ENCODE measurements around the gene CCDC142.

Gene CCDC142

DNA sequence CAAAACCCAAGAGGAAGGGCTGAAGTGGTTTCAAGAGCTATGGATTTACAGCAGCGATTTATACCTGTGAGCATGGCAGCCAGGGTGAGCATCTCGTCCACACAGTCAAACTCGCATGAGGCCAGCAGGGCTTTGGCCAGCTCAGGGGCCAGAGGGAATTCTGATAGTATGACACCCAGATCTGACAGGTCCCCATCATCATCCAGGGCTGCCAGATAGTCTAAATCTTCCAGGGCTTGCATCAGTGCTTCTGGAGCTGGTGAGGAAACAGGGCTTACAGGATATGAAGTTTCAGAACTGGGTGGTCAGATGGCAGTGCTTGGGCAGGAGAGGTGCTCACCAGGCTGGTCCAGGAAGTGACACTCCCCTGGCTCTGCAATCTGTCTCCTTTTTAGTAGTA lies 39.7 kb upstream of the CCDC142 start:
- H3K4me3 ChIP-seq (replicated peaks in 1 of 2; ENCODE audit: low read depth in 2 of 2, low read length in 2 of 2): no peak overlapping the region
- DNase-seq (ENCODE audit: low read depth in 2 of 2): no peak
- TF ChIP-seq, protein P1, sequence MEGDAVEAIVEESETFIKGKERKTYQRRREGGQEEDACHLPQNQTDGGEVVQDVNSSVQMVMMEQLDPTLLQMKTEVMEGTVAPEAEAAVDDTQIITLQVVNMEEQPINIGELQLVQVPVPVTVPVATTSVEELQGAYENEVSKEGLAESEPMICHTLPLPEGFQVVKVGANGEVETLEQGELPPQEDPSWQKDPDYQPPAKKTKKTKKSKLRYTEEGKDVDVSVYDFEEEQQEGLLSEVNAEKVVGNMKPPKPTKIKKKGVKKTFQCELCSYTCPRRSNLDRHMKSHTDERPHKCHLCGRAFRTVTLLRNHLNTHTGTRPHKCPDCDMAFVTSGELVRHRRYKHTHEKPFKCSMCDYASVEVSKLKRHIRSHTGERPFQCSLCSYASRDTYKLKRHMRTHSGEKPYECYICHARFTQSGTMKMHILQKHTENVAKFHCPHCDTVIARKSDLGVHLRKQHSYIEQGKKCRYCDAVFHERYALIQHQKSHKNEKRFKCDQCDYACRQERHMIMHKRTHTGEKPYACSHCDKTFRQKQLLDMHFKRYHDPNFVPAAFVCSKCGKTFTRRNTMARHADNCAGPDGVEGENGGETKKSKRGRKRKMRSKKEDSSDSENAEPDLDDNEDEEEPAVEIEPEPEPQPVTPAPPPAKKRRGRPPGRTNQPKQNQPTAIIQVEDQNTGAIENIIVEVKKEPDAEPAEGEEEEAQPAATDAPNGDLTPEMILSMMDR (IDR thresholded peaks at IDR 0.05; ENCODE audit: low read depth, low read length): no peak

DNA sequence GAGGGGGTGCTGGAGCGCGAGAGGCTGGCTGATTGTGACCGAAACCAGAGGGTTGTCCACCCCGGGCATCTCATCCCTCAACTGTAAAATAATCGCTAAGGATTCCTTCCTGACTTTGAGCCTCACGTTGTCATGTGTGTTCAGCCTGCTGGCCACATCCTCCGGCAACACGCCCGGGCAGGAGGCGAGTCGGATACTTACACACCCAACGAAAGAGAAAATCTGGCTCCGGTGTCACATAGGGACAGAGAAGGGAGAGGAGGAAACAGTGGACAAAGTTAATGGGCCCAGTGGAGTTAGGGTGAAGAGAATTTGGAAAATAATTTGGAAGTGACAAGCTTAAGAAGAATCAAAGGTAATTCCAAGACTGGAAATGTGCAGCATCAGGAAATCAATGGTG lies 33.9 kb upstream of the CCDC142 start:
- TF ChIP-seq, protein P1 (IDR thresholded peaks at IDR 0.05; ENCODE audit: low read depth, low read length): no peak
- no peak overlapping the region for H3K4me3 ChIP-seq (replicated peaks in 1 of 2; ENCODE audit: low read depth in 2 of 2, low read length in 2 of 2)

DNA sequence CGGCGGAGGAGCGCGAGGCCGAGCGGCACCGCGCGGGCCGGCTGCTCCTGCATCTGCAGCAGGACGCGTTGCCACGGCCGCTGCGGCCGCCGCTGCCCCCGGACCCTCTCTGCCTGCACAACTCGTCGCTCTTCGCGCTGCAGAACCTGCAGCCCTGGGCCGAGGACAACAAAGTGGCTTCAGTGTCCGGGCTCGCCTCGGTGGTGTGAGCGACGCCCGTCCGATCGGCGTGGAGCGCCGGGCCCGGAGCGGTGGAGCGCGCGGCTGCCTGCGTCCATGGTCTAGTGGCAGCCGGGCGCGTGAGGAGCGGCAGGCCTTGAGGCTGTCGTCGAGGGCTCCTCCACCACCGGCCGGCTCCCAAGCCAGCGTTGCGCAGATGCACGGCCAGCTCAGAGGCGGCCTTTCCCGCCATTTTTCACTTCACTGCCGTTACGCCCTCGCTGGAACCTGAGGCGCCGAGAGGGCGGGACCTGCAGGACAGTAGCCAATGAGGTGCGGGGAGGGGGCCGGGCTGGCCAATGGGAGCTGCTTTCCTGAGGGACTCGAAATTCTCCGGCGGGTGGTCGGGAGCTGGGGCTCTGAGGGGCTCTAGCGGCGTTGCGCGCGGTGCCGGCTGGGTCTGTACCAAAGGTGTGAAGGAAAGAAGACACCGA lies 33.3 kb upstream of the CCDC142 start:
- peak overlapping the region in 1 of 2 donors; percentile 24 for H3K4me3 ChIP-seq (replicated peaks in 1 of 2; ENCODE audit: low read depth in 2 of 2, low read length in 2 of 2)
- DNase-seq (ENCODE audit: low read depth in 2 of 2): peak; percentile 56 to 59
- TF ChIP-seq, protein P1 (IDR thresholded peaks at IDR 0.05; ENCODE audit: low read depth, low read length): no peak

More for the DNA sequence above, 33.9 kb upstream of the CCDC142 start:
- no peak for DNase-seq (ENCODE audit: low read depth in 2 of 2)

DNA sequence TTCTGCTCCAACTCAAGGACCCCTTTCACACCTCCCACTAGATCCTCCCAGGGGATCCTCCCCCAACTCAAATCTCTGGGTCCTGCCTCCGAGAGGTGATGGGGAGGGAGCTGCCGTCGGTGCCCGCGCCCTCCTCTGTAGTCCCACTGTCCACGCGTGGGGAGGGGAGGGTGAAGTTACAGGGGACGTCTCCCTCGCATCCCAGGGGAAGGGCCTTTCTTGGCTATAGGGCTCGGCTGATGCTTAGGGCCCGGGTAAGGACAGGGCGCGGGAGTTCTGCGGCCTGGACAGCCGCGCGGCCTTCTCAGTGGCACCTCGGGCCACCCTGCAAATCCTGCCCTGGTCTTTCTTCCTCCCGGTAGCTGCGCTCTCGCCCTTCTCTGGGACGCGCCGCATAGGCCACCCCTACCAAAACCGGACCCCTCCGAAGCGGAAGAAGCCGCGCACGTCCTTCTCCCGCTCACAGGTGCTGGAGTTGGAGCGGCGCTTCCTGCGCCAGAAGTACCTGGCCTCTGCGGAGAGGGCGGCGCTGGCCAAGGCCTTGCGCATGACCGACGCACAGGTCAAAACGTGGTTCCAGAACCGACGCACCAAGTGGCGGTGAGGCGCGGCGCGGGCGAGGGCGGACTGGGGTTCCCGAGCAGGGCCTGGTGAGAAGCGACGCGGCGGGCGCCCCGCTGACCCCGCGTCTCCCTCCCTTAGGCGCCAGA lies 32.6 kb upstream of the CCDC142 start:
- TF ChIP-seq, protein P1 (IDR thresholded peaks at IDR 0.05; ENCODE audit: low read depth, low read length): no peak
- DNase-seq (ENCODE audit: low read depth in 2 of 2): no peak
- H3K4me3 ChIP-seq (replicated peaks in 1 of 2; ENCODE audit: low read depth in 2 of 2, low read length in 2 of 2): no peak overlapping the region

DNA sequence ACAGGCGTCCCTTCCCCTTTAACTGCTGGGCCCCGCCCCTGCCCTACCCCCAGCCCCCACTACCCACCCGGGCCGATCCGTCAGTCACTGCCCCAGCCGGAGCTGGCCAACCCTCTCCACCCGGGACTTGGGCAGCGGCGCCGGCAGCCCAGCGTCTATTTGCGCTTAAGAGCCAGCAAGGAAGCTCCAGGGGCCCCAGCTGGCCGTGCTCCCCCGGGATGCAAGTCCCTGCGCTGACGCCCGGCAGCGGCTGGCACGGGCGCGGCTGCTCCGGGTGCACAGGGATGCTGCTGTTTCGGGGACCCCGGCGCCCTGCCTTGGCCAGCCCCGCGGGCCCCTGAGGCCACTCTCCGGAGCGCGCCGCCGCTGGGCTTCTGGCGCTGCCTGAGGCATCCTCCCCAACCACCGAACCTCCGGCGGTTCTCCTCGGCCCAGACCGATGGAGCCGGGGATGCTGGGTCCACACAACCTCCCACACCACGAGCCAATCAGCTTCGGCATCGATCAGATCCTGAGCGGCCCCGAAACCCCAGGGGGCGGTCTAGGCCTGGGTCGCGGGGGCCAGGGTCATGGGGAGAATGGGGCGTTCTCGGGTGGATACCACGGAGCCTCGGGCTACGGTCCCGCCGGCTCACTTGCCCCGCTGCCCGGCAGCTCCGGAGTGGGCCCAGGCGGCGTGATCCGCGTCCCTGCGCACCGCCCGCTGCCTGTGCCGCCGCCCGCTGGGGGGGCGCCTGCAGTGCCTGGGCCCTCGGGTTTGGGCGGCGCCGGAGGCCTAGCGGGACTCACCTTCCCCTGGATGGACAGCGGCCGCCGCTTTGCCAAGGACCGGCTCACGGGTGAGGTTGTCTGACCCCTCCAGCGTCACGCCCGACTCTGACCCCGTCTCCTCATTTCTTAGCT lies 31.8 kb upstream of the CCDC142 start, which contains the start of gene TLX2:
TSS of gene TLX2 (plus strand) at position 83 of the 903 bp plus-strand sequence. CDS start at position 440, 357 bp downstream.
- no peak within 1 kb of the TSS for H3K4me3 ChIP-seq (replicated peaks in 1 of 2; ENCODE audit: low read depth in 2 of 2, low read length in 2 of 2)
- TF ChIP-seq, protein P1 (IDR thresholded peaks at IDR 0.05; ENCODE audit: low read depth, low read length): no peak
- no peak for DNase-seq (ENCODE audit: low read depth in 2 of 2)

DNA sequence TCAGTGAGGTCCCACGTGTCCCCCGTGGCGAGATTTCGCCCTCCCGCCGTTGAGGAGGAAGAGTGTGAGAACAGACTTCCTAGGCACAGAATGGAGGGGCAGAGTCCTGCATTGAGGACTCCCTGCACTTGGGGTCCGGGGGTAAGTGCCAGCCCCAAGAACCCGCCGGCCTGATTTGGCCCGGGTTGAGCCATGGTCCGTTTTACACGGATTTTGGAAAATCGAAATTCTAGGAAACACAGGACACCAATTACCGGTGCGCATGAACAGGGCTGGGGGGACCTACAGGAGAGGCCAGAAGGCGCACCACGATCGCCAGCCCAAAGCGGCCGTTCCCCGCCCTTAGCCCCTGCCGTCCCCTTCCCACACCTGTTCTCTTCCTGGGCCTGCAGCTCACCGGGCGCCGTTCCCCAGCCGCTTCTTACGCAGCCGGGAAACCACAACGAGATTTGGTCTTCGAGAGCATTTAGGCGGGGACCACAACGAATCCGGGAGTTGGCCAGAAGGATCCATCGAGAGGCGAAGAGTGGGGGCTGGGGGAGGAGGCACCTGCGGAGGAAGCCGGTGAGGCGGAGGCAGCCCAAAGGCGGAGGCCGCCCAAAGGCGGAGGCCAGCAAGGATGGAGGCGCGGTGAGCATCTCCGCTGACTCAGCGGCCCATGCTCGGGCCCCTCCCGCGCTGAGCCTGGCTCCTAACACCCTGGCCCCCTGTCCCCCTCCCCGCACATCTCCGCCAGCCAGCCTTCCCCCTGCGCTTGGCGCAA lies 31.0 kb upstream of the CCDC142 start:
- DNase-seq (ENCODE audit: low read depth in 2 of 2): no peak
- TF ChIP-seq, protein P1 (IDR thresholded peaks at IDR 0.05; ENCODE audit: low read depth, low read length): no peak
- no peak overlapping the region for H3K4me3 ChIP-seq (replicated peaks in 1 of 2; ENCODE audit: low read depth in 2 of 2, low read length in 2 of 2)

Measured in cardiac fibroblast (primary cell).